ENCODE data around the gene SERPINA1.
"Not testable (repeated sequence)": the region's sequence is repeated elsewhere in the genome, so short reads cannot be mapped to it uniquely, and the experiment has no call there.

SERPINA1 gene

DNA sequence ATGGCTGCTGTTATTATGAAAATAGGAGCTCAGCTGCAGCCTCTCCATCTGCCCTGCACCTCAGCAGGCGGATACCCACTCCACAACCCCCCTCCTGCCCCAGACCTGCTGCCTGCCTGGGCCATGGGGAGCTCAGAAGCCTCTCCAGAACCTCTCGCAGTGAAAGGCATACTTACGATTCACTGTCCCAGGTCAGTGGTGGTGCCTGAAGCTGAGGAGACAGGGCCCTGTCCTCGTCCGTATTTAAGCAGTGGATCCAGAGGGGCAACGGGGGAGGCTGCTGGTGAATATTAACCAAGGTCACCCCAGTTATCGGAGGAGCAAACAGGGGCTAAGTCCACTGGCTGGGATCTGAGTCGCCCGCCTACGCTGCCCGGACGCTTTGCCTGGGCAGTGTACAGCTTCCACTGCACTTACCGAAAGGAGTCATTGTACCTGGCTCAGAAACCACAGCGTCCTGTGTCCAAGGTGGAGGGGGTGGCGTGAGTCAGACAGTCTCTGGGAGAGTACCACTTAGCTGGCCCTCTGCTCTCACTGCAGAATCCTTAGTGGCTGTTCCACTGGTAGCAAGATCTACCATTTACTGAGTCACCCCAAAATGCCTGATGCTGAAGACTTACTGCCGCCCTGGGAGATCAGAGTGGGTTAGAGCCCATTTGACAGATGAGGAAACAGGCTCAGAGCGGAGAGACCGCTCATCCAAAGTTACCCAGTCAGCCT lies at the start of gene SERPINA1:
TSS of gene SERPINA1 (minus strand) at position 219 of the 720 bp plus-strand sequence. CDS start 5,365 bp downstream, outside the sequence.
- no peak for DNase-seq (ENCODE audit: low read depth)

DNA sequence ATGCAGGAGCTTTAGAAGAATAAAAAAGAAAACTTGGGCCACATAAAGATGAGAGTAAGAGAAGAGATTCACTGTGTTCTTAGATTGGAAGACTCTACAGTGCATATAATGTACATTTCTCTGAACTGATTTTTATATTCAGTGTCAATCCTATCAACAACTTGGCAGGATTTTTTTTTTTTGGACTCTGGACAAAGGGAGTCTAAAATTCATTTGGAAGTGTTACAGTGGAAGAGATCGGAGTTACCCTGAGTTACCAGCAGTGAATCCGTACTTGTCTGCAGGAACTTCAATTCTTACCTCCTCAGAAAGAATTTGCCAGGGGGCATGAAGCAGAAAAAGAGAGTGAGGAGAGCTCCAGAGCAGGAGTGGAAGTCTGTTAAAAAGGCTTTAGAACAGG lies 40.2 kb upstream of the SERPINA1 start:
- no peak for DNase-seq (ENCODE audit: low read depth)

DNA sequence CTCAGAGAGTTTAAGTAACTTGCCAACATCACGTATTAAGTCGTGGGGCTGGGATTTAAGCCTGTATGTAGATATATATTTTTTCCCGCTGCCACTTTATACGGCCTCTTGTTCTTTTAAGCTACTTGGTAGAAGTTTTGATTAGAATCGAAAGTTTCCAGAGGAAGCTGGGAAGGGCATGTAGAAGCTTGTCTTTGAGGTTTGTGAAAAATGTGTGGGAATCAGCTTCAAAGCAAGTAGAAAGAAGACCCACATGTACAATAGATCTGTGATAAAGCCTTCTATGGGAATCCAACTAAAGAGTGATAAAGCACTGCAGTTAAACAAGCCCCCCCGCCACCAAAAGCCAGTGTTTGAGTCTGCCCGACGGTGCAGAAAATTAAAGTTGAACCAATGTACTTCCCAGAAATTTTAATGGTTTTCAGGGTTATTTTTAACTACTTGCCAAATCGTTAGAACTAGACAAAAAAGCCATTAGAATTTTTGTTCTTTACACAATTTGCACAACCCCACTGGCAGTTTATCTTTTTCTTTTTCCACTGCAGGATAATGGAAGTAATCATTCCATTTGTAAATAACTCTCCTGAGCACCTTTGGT lies 38.7 kb upstream of the SERPINA1 start:
- no peak for DNase-seq (ENCODE audit: low read depth)

DNA sequence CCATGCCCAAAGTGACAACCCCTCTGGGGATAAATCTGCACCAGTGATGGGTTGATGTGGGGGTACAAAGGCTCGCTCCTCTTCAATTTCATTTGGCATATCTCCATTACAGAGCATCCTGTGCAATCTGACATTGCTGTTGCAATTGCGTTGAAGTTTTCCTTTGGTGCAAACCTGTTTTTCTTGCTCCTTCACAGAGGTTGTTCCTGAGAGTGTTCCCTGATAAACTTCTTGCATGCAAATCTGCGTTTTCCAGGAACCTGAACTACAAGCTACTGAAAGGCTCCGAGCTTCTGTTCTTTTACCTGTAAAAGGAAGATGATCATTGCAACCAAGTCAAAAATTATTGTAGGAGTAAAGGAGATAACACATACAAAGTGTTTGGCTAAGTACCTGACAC lies 38.1 kb upstream of the SERPINA1 start:
- no peak for DNase-seq (ENCODE audit: low read depth)

DNA sequence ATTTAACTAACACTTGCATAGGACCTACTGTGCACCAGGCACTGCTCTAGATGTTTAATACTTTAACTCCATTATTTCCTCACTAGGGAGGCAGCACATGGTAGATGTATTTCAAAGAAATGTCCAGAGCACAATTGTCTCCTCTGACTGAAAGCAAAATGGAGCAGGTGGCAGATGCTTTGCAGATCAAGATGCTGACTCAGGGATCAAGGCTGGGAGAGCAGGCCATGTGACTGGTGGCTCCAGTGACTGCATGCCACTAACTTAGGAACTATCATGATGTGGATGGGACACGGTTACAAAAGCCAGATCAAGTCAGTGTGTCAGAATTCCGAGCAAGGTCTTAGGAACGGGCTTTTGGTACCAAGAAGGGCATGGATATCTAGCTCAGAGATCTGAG lies 36.0 kb upstream of the SERPINA1 start:
- DNase-seq (ENCODE audit: low read depth): no peak

DNA sequence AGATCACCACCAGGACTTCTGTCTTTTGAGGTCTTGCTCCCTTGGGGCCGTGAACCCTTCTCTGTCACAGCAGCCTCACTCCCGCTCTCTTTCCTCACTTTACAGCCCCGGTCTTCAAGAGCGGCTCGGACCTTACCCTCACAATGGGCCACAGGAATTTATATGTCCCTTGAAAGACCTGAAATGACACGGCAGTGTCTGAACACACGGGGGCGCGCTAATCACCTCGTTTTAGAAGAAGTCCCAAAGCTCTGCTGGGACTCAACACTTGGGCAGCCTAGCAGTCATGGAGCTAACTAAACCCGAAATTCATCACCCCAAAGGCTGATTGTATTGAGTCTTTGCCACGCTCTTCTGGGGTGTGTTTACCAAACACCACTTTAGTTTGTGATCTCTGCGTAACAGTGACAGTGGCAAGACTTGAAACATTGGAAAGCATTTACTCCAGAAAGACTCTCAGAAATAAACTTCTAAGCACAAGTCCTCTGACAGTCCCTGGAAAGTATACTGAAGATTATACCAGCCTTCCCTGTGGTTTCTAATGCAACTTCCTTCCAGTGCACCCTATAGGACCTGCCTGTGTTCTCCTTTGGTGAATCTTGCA lies 35.2 kb upstream of the SERPINA1 start:
- no peak for DNase-seq (ENCODE audit: low read depth)

DNA sequence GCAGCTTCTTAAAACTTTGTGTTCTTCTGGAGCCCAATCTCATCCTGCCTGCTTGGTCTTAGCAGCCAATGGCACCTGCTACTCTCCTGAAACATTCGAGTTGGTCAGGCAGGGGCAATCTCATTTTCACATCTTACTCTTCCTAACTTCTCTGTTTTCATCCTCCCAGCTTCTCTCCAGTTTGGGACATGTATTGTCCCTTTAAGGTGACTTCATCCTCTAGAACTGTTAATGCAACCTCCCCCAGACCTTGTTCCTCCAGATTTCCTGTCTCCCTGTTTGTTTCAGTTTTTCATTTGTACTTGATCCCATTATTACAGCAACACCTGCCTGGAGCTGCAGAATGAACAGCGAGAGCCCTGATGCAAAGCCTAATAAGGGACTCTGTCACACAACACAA lies 32.9 kb upstream of the SERPINA1 start:
- no peak for DNase-seq (ENCODE audit: low read depth)

DNA sequence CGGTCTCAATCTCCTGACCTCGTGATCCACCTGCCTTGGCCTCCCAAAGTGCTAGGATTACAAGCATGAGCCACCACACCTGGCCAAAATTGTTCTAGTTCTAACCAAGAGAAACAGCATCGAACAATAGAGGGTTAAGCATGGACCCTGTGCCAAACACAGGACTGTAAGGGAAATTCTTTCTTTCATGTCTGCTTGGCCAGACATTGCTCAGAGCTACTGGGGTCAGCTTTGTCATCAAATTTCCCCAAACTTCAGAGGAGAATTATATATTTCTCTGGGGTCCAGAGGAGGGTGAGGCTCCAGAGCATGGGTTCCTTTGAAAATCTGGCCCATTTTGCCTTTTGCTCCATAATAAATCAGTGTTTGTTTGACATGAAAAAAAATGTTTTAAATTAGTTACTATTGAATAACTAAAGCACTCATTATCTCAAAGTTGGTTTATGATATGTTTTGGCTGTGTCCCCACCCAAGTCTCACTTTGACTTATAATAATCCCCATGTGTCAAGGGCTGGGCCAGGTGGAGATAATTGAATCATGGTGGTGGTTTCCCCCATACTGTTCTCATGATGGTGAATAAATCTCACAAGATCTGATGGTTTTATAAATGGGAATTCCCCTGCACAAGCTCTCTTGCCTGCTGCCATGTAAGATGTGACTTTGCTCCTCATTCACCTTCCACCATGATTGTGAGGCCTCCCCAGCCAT lies 29.2 kb upstream of the SERPINA1 start:
- not testable (repeated sequence) for DNase-seq (ENCODE audit: low read depth)

DNA sequence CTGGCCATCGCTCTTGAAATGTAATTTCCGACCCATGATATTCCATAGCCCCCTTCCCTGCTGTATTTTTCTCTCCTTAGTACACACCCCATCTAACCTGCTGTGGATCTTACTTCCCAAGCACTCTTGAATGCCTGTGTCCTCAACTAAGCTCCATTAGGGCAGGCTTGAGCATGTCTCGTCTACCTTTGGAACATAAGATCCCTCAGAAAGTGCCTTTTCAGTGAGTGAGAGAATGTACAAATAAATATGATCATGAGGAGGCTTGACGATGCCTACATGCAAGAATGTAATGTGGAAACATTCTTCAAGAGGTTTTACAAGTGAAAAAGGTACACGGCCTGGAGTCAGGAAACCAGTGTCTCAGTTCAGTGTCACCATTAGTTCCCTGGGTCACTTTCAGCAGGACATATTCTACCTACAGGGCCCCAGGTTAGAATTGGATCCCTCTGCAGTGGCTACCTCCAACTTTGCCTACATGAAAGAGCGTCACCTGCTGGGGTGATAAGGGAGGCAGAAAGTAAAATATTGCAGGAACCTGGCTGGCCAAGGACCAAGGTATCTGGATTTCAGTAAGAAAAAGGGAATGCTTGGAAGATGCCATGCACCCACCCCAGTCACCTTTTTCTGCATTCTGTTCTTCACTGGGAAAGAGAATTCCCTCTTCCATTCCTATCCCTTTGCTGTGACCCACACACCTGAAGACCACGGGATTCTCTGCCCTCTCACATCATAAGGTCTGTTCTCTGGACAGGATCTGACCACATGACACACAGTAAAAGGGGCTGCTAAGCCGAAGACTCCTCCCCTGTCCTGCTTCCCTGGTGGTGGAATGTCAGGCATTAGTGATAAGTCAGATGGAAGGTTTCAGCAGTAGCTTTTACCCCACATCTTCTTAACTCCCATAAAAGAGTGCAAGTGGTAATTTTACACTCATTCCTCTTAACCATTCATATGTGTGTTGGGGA lies 24.6 kb upstream of the SERPINA1 start:
- DNase-seq (ENCODE audit: low read depth): no peak

DNA sequence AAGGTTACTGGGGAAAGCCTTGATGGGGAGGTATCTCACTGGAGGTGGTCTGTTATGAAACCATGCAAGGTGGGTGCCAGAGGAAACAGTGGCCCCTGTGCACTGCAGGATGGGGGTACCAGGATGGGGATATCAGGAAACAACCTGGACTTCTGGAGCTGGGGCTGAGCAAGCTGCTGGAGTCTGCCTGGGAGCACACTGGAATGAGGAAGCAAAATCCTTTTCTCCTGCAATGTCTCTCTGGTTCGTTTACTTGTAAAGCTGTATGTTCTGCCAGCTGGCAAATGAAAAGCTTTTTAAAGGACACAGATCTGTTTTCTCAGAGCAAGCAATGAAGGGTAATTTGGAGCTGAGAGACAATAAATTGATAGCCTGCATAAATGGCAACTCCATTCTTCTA lies 23.2 kb upstream of the SERPINA1 start:
- DNase-seq (ENCODE audit: low read depth): no peak

DNA sequence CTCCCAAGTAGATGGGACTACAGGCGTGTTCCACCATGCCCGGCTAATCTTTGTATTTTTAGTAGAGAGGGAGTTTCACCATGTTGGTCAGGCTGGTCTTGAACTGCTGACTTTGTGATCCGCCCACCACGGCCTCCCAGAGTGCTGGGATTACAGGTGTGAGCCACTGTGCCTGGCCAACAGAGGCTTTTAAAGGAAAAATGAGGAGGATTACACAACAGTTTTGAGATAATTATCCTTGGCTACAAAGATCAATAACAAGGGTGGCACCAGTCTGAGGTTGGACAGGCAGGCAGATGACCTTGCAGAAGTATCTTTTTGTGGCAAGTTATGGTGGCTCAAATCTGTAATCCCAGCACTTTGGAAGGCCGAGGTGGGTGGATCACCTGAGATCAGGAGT lies 21.0 kb upstream of the SERPINA1 start:
- not testable (repeated sequence) for DNase-seq (ENCODE audit: low read depth)

DNA sequence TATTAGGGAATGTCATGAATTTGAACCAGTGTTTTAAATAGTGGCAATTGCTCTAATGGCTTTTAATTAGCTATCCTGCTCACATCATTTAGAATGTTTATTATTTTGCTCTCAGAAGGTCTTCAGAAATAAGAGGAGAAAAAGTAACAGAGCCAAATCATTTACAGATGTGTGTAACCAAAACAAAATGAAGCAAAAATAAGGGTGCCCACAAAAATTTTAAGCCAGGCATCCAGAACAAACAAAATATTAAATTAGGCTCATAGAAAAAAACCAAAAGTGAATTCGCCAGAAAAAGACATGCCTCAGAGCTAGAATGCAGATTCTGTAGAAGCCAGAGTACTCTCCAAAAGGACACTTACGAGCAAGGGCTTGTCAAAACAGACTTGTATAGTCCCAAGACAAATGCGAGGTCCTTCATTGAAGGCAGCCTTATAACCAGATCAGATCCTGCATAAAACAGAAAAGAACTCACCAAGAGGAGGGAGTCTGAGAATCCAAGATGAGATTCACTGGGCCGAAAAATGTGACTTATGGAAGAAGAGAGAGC lies 20.2 kb upstream of the SERPINA1 start:
- DNase-seq (ENCODE audit: low read depth): peak; percentile 44

DNA sequence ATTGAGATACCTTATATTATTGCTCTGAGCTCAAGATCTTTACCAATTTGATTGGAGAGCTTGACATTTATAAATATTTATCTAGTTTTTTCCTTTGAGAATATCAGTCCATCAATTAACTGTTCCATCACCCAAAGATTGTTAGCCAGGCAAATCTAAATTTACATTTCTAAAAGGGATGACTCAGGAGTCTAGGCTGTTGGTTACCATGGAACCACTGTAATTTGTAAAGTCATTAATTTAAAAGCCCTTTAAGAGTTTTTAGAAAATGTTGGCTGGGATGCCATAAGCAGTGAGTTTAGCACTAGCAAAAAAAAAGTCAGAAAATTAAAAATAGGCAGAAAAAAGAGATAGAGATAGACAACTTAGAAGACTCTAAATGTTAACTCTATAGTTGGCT lies 19.5 kb upstream of the SERPINA1 start:
- no peak for DNase-seq (ENCODE audit: low read depth)

DNA sequence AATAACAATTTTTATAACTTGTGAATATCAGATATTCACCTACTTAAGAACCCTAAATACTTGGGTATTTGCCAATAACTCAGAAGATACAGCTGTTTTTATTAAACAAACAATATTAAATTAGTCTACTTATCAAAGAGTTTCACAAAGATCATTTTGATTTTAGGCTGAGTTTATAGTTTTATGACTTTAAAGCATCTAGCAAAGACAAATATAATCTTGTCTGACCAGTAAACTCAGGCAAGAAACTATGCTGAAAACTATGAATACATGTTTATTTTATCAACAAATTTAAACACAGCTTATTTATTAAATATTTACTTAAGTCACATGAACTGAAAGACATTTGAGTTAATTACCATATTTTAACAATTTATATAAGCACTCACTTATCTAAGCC lies 18.5 kb upstream of the SERPINA1 start:
- no peak for DNase-seq (ENCODE audit: low read depth)

DNA sequence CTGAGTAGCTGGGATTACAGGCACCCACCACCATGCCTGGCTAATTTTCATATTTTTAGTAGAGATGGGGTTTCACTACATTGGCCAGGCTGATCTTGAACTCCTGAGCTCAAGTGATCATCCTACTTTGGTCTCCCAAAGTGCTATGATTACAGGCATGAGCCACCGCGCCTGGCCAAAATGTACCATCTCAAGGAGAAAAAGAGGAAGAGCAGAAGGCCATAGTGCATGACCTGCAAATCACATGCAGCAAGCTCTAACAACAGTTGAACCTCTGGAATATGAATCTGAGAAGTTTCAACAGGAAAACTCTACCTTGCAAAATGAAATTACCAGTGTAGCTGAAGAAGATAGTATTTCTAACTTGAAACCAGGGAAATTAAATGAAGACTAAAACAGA lies 17.1 kb upstream of the SERPINA1 start:
- DNase-seq (ENCODE audit: low read depth): no peak

DNA sequence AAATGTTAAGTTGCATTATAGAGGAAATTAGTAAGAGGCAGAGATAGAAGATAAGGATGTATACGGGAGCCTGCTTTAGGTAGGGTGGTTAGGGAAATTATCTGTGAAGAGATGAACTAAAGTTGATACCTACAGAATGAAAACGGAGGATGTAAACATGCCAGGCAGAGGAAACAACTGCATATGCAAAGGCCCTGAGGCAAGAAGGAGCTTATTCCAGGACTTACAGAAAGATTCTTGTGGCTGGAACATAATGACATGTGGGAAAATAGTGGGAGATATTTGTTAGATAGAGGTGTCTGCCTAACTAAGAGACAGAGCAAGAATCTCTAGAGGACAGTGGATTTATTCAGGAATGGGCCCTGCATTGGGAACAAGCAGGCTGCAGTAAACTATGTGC lies 16.2 kb upstream of the SERPINA1 start:
- DNase-seq (ENCODE audit: low read depth): no peak

DNA sequence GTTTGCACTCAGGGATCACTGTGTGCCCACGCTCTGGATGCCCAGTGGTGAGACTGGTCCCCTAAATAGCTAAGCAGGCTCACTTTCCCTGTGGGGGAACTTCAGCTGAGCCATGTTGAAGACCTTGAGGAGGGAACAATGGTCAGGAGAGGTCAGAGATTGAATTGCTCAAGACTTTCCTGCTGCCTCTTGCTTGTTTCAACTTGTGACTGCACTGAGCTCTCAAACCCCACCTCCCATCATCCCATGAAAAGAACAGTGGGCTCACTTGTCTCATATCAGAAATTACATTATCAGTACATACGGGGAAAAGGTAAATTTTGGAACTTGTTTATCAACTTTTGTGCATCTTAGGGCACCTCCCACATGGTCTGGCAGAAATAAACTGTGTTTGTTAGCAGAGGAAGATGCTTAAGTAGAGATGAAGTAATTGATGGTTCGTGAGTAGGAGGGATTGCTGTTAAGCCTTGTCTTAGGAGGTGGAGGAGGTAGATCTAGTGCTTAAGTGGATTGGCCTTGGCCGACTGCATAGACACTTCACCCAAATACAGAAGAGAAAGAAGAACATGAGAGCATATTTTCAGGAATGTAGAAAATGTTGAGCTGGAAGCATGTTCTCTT lies 15.0 kb upstream of the SERPINA1 start:
- DNase-seq (ENCODE audit: low read depth): no peak

DNA sequence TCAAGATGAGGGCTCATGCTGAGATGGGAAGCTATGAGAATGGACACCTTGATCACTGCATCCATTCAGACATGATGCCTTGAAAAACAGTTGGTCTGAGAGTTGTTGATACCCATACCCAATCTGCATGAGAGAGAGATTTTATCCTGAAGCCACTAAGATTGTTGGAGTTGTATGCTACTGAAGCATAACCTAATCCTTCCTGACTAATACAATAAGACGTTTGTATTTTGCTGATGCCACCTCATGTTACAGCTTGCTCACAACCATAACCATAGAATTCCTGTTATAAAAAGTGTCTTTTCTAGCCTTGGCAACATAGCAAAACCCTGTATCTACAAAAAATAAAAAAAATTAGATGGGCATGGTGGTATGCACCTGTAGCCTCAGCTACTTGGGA lies 12.7 kb upstream of the SERPINA1 start:
- no peak for DNase-seq (ENCODE audit: low read depth)

DNA sequence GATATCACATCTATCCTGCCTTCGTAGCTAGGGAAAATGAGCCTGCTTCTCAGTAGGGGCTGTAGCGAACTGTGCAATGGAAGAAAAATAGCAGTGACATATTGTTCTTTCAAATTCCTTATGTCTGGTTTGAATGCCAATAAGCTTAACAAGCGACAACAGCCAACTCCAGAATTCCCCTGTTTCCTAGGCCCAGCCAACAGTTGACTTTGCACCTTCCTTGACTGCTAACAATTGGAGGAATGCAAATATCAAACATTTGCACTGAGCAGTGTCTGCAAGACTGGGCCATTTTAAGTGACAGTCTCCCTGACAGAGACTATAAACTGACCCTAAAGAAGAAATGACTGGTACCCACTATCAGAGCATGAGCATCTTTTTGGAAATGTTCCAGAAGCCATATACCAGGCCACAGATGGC lies 12.0 kb upstream of the SERPINA1 start:
- DNase-seq (ENCODE audit: low read depth): no peak

DNA sequence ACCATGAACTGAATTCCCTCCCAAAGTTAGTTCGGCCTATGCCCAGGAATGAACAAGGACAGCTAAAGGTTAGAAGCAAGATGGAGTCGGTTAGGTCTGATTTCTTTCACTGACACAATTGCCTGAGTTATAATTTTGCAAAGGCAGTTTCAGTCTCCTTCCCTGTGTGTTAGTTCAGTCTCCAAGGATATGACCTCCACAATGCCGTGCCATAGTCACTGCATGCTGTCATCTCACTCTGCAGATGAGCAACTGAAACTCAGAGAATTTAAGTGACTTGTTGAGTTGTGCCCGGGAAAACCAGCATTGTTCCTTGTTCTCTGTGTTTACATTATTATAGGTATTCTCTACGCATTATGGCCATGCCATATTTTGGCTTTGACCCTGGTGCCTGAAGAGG lies 10.1 kb upstream of the SERPINA1 start:
- no peak for DNase-seq (ENCODE audit: low read depth)

DNA sequence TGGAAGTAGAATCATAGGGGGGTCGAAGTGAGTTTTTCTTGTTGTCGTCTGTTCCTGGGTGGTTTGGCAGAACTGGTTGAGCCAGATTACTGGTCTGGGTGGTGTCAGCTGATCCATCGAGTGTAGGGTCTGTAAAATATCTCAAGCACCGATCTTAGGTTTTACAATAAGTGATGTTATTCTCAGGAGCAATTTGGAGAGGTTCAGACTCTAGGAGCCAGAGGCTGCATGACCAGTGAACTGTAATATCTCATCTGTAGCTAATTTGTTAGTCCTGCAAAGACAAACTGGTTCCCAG lies 9.7 kb upstream of the SERPINA1 start:
- DNase-seq (ENCODE audit: low read depth): no peak

Measured in GM04503 (cell line).